HG02840 (cell line): Measurements from ENCODE around the gene GCN1.
"Not testable (repeated sequence)": the region's sequence is repeated elsewhere in the genome, so short reads cannot be mapped to it uniquely, and the experiment has no call there.

Experiments used
- ATAC-seq: cut with Tn5 transposase; IDR thresholded peaks from one replicate; pipeline ENCODE4 v1.9.1; 2021; ENCODE audit warnings: mild to moderate bottlenecking, moderate library complexity, moderate number of reproducible peaks; ENCODE audit not compliant: unreplicated experiment, low FRiP score

The GCN1 gene

DNA sequence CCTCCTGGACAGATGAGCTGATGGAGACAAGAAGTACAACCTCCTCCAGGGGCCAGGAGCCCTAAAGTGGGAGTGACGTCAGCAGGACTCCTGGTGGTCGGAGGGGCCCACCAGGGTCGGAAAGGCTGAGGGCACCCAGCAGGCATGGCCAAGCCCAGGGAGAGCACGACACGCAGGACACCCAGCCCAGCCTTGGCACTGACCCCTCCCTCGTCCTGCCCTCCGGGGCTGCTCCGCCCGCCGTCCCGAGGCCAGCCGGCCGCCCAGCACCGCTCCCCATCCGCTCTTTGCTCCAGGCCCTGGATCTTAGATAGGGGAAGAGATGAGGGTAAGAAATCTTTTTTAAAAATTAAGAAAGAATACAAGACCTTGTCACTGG, 20.8 kb upstream of the GCN1 start:
- ATAC-seq: no peak

DNA sequence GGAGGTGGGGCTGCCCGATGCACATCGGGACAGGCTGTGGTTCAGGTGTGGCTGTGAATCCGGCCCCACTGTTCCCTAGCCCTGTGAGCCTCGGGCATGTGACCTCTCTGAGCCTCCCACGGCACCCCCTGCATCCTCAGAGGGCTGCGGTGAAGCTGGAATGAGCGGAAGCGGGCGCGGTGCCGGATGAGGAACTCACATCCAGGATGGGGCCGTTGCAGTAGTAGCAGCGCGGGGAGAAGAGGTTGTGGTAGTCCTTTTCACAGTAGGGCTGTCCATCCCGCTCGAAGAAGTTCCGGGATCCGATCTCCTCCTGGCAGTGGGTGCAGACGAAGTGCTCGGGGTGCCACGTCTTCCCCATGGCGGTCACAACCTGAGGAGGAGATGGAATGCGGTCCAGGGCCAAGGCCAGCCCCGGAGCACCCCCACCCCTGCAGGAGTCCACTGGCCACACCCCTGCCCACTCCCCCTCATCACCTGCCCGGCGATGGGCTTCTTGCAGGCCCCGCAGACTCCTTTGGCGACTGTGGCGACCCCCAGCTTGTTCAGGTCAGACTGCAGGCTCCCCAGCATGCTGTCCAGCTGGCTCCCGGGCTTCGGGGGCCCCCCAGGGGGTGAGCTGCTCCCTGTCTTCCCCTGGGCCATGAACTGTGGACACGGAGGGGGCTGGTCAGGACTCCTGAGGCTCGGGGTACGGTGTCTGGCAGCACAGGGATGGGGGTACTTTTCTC, 20.3 kb upstream of the GCN1 start:
- no peak for ATAC-seq

GRCh38 chr12:120213758-120214157, 19.2 kb upstream of the GCN1 start:
- no peak for ATAC-seq

DNA sequence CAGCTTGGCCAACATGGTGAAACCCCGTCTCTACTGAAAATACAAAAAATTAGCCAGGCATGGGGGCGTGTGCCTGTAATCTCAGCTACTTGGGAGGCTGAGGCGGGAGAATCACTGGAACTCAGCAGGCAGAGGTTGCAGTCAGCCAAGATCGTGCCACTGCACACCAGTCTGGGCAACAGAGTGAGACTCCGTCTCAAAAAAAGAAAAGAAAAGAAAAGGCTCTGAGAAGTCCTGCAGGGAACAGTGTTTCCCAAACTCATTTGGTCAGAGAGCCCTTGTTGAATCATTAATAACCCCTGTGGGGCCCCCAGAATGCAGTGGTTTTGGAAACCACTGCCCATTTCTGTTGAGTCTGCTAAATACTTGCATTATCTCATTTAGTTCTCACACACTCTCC, 18.7 kb upstream of the GCN1 start:
- not testable (repeated sequence) for ATAC-seq

DNA sequence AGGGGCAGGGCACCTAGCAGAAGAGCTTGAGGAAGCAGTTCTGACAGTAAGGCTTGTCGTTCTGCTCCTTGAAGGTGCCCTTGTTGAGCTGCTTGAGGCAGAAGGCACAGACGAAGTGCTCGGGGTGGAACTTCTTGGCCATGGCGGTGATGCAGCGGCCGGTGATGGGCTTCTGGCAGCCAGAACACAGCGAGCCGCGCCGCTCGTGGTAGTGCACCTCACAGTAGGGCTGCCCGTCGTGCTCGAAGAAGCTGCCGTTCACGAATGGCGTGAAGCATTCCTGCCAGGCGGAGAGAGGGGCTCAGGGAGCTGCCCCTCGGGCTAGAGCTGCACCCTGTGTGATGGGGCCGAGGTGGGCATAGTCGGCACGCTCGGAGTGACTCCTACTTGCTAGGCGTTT, 17.8 kb upstream of the GCN1 start:
- no peak for ATAC-seq

DNA sequence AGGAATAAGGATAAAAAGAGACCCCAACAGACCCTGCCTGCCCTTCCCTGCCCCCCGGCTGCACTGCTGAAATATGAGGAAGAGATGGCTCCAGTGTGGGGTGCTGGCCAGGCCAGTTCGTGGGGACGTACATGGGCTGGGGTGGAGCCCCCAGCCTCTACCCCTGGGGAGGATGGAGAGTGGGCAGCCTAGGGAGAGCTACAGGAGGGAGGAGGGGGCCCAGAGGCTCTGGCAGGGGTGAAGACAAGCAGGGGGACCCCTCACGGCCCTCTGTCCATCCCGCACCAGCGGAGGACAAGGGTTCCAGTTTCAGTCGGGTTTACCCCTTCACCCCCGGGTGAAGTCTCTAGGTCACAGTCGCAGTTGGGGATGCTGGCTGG, 17.4 kb upstream of the GCN1 start:
- no peak for ATAC-seq

GRCh38 chr12:120211243-120211903, 16.9 kb upstream of the GCN1 start:
- no peak for ATAC-seq

DNA sequence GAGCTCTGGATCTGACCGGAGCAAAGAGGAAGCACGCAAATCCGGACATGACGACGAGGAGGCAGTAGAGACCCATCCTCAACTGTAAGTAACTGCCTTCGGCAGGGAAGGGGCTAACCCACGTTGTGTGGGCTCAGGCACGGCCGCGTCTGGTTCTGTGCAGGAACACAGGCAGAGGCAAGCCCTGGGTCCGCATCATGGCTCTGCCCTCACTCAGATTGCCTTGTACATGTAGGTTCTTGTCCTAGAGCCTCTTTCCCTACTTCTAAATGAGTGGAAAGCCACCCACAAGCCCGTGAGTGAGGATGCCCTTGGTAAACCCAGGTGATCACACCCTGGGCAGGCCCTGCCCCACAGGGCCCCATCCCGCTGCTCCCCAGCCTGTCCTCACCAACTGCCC, 15.3 kb upstream of the GCN1 start:
- no peak for ATAC-seq

DNA sequence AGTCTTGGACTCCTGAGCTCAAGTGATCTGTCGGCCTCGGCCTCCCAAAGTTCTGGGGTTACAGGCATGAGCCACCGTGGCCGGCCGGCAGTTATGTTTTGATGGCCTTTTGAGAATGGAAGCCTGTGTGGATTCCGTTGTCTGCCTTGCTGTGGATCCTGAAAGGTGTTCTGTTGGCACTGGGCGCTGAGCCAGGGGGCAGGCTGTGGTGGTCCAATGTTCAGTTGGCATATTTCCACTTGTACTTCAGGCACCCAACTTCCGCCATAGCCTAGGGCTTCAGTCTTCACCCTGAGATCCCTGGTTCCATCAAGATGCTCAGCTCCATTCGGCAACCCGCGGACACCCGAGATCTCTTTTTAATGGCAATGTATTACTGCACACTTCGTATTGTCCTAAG, 12.7 kb upstream of the GCN1 start:
- ATAC-seq: no peak

- ATAC-seq: not testable (repeated sequence)
Measured at GRCh38 chr12:120206781-120207180, 12.3 kb upstream of the GCN1 start.

DNA sequence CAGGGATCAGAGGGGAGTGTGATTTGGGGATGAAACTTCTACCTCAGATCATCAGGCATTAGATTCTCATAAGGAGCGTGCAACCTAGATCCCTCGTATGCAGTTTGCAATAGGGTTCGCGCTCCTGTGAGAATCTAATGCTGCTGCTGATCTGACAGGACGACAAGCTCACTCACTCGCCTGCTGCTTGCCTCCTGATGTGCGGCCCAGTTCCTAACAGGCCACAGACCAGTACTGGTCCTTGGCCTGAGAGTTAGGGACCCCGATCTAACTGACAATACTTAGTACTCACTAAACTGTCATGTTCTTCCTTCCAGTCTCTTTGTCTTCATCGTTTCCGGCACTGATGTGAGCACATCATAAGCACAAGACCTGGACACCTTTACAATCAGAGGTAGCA, 11.7 kb upstream of the GCN1 start:
- no peak for ATAC-seq

DNA sequence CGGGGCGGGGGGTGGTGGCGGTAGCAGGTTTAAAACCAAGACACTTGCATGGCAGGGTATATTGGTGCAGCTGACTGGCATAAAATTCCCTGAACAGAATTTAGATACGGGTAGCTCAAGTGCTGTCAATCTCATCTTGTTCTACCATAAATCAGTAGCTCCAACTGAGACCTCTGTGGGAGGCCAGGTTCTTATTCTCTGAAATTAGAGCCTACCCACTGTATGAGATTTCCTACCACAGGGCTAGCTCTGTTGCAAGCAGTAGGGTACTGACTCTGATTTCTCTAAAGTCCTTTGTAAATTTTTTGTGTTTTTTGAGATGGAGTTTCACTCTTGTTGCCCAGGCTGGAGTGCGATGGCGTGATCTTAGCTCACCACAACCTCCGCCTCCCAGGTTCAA, 9.7 kb upstream of the GCN1 start:
- ATAC-seq: no peak

GRCh38 chr12:120200364-120200800, 5.9 kb upstream of the GCN1 start:
- no peak for ATAC-seq

DNA sequence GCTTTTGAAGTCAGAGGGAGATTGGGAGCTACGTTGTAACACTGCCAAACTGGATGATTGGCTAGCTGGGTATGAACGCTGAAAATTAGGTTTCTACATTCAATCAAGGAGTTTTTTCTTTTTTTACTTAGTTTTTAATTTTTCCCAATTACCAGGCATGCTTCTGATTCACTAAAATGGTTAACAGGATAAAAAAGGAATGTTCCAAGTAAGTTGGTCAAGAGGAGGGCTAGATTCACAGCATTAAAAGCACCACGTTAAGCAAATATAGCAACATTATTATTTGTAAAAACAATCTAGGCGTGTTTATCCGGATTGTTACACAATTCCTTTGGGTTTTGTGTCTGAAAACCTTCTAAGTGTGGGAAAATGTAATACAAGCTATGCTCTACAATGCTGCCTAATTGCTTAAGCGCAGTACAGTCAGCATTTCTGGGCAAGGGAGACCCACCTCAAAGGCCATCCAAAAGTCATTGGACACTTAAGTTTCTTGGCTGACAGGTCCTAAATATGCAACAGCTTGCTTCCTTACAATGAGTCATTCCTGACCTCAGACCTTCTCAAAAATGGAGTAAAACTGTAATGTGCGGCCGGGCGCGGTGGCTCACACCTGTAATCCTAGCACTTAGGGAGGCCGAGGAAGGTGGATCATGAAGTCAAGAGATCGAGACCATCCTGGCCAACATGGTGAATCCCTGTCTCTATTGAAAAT, 5.2 kb upstream of the GCN1 start:
- no peak for ATAC-seq

DNA sequence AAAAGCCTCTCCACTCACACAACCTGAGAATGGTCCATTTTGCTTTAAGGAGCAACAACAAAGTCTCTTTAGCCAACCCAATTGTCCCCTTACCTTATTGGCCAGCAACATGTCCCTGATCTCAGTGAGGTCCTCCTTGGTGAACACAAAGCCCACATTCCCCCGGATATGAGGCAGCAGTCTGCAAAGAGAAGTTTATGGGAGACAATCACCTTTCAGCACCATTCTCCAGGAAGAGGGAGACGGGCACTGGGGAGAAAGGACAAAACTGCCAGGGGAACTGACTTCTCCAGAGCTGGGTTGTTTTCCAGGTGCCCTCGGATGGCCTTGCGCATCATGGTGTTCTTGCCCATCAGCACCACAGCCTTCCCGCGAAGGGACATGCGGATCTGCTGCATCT, 4.5 kb upstream of the GCN1 start:
- no peak for ATAC-seq

DNA sequence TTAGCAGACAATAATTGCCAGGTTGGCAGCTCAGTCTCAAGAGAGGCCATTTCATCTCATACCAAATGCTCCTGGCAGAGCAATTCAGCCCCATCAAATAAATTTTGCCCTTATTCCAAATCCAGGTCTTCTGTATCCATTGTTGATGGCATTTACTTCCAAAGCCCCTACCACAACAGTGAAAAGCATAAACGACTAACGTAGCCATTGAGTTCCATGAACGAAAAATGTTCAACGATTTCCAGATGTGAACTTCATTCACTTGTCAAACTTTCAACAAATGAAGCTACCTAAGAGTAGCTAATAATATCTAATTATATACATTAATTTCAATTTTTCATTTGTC, 3.0 kb upstream of the GCN1 start:
- no peak for ATAC-seq

GRCh38 chr12:120196817-120197541, 2.5 kb upstream of the GCN1 start:
- ATAC-seq: not testable (repeated sequence)

- ATAC-seq: no peak
Measured at GRCh38 chr12:120196363-120196762, 1.8 kb upstream of the GCN1 start.

DNA sequence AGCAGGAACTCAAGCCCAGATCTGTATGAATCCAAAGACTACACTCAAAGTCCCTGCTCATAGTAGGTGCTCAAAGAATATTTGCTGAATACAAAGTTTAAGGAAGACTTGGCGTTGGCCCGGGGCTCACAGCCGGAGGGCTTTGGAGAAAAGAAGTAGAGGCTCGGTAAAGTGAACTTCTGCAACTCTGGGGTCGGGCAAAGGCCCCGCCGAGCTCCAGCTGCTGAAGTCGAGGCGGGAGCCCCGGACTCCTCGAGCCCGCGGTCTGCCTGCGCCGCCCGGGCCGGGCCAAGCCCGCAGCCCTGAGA, 335 bp downstream of the GCN1 start:
- ATAC-seq: no peak

DNA sequence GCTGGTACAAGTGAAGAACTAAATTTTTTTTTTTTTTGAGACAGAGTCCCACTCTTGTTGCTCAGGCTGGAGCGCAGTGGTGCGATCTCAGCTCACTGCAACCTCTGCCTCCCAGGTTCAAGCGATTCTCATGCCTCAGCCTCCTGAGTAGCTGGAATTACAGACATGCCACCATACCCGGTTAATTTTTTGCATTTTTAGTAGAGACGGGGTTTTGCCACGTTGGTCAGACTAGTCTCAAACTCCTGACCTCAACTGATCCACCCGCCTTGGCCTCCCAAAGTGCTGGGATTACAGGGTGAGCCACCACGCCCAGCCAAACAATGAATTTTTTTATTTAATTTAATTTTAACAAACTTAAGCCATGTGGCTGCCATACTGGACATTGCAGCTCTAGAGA, 1.2 kb downstream of the GCN1 start:
- not testable (repeated sequence) for ATAC-seq

DNA sequence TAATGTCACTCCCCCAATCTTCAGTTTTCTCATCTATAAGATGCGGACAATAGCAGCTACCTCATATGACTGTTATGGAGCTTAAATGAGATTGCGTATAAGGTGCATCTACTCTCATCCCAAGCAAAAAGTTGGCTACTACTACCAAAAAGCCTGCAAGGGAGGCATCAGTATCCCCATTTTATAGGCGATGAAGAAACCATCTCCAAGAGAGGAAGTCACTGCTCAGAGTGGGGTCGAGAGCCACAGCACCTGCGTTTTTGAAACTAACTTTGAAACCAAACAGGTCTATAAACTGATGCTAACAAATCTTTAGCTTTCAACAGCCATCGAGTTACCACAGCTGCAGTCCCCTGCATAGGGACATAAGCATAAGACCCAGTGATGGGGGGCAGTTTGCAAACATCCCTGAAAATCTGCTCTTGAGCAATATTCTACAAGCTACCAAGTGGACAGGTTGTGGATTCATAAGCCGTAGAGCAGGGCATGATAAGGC, 3.5 kb downstream of the GCN1 start:
- no peak for ATAC-seq
